Body of pancreas (tissue), 4 donors: ENCODE results near the gene IFNW1.

Experiments
- POLR2A ChIP-seq, 3 donors: fragments of 450-650 bp; IDR thresholded peaks; one replicate each; pipeline ENCODE4 v1.6.1; 2016; ENCODE audit warnings: antibody characterized with exemption in 3 of 3, mild to moderate bottlenecking in 2 of 3
- TF ChIP-seq, protein P1 (sequence below), 7 experiments: fragments of 450-650 bp in 4 of 7; fragments of 200-600 bp in 3 of 7; sonication (generic) in 3 of 7; IDR thresholded peaks; one replicate each; pipeline ENCODE4 v1.5.1; 2016 to 2019; ENCODE audit warnings: antibody characterized with exemption in 7 of 7

DNA sequence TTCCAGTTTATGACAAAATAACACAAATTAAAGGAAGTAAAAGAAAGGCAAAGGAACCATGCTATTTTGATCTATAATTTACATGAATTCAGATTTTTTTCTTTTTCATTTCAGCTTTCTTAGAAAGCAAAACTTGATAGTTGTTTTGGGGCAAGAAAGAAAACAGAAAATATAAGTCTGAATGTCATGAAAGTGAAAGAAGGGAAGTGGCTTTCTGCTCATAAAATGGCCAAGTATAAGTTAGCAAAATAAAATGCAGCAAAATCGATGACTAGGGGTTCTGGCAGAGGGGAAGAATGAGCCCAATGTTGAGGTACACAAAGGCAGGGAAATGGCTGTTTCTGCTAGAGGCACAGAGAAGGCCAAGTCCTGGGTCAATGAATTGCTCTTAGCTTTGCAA lies 3.0 kb upstream of the IFNW1 start:
- TF ChIP-seq, protein P1, sequence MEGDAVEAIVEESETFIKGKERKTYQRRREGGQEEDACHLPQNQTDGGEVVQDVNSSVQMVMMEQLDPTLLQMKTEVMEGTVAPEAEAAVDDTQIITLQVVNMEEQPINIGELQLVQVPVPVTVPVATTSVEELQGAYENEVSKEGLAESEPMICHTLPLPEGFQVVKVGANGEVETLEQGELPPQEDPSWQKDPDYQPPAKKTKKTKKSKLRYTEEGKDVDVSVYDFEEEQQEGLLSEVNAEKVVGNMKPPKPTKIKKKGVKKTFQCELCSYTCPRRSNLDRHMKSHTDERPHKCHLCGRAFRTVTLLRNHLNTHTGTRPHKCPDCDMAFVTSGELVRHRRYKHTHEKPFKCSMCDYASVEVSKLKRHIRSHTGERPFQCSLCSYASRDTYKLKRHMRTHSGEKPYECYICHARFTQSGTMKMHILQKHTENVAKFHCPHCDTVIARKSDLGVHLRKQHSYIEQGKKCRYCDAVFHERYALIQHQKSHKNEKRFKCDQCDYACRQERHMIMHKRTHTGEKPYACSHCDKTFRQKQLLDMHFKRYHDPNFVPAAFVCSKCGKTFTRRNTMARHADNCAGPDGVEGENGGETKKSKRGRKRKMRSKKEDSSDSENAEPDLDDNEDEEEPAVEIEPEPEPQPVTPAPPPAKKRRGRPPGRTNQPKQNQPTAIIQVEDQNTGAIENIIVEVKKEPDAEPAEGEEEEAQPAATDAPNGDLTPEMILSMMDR (IDR thresholded peaks at IDR 0.05): no peak
- no peak for TF ChIP-seq POLR2A (IDR thresholded peaks at IDR 0.05)
